Measurements from ENCODE around the gene SNRNP200.

- TF ChIP-seq SPI1 (IDR thresholded peaks at IDR 0.05; ENCODE audit: borderline replicate concordance, low read depth) (no peak), CTCF (IDR thresholded peaks at IDR 0.05; ENCODE audit: insufficient read depth, low read length) (no peak), GABPA (IDR thresholded peaks at IDR 0.05; ENCODE audit: low read depth) (no peak), REST (IDR thresholded peaks at IDR 0.05; ENCODE audit: insufficient replicate concordance, low read depth) (no peak), POLR2AphosphoS5 (IDR thresholded peaks at IDR 0.05; ENCODE audit: low read depth) (no peak)
Measured at GRCh38 chr2:96353032-96353561, 47.8 kb upstream of the SNRNP200 start.

All from HL-60 (cell line).